GM19240 (cell line): Measurements from ENCODE around the gene ANGPTL1.

Experiments
- DNase-seq: peaks from one replicate; pipeline ENCODE4 v3.0.0; 2011; ENCODE audit warnings: low spot score; ENCODE audit not compliant: insufficient read length

ANGPTL1 gene

GRCh38 chr1:178870944-178871343 lies at the start of gene ANGPTL1:
Gene ANGPTL1, minus strand, starts transcription at chr1:178871077. Its CDS starts 5,301 bp downstream, at chr1:178865776.
- DNase-seq: no peak

- DNase-seq: no peak
These were observed 48.7 kb upstream of the ANGPTL1 start for GRCh38 chr1:178919581-178919980.

DNA sequence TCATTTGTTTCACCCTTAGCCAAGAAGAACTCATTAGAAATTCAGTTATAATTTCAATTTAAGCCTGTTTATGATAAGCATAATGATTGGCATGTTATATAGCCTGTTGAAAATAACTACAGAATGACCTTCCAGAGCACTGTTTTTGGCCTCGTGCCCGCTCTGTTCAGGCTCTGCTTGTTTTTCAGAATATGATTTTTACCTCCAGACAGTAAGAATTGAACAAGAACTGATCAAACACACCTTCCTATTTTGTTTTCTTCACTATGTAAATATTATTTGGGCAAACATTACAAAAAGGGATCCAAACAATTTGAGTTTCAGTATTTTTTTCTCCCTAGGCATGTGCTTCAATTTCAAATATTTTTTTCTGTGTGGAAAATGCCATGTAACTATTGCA lies 48.1 kb upstream of the ANGPTL1 start:
- no peak for DNase-seq

DNA sequence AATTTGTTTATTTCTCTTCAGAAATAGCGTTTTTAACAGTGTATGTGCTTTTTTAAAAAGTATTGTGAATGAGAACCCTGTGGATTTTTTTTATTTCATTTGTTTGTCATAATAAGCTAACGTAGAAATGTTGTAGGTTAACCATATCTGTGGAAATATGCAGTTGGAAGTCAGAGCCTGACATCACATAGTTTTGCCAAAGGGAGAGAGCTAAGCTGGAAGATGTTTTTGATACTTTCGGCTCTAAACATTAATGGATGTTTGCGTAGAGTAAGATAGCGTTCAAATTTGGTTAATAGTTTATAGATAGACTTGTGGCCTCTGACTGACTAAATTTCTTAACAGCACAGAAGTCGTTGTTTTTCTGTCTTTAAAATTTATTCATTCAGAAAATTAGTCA lies 47.4 kb upstream of the ANGPTL1 start:
- DNase-seq: no peak

DNA sequence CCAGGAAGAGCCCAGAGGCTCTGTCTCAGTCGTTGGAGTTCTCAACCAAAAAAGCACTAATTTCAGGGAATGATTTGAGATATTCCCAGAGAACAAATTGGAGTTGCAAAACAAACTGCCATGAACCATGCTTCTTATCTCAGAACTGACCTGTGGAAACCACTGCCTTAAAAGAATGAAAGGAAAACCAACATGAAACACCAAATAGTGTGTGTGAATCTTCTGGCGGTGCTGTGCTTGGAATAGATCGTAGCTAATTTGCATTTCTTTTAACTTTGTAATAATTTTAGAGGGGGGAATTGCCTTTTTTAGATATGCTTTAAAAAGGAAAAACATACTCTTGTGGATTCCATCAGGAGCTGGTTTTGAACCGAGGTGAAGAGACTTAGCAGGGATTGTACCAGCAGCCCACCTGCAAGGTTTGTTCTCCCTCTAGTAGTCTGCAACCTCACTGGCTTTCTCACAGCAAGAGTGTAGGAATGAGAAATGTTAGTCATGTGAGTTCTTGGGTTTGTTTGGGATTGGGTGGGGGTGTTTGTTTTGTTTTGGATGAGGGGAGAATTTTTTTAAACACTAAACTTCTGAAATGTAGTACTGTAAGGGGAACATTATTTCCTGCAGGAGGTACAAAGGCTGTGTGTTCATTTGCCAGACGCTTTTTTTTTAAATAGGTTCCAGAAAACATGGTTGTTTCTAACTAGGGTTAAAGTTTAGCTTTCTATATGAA lies 45.7 kb upstream of the ANGPTL1 start:
- DNase-seq: no peak

GRCh38 chr1:178912597-178912996 lies 41.7 kb upstream of the ANGPTL1 start:
- no peak for DNase-seq

GRCh38 chr1:178910023-178910422 lies 39.1 kb upstream of the ANGPTL1 start:
- DNase-seq: no peak

- DNase-seq: no peak
These were observed 37.5 kb upstream of the ANGPTL1 start for GRCh38 chr1:178908358-178908757.

DNA sequence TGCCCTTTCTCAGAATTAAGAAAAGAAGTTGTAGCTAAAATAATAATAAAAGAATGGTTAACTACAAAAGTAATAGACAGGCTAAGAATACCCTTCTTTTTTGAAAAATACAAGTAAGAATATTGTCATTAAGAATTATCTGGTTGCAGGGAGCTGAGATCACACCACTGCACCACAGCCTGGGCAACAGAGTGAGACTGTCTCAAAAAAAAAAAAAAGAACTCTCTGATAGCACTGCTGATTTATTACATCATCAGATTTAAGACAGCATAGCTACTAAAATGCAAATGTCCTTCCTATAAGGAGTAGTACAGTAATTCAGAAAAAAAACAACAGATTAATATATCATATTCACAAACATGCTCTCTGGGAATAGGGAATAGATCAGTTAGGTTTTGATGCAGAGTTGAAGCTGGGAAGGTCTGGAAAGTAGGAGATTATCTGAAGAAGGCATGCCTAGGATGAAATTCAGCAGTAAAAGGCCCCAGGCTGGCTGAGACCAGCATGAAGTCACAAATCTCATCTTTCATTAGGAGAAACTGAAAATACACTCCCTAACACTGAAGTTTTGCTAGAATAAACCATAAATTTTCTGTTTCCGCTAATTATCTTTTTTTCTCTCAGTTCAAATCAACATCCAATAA lies 30.7 kb upstream of the ANGPTL1 start:
- no peak for DNase-seq

DNA sequence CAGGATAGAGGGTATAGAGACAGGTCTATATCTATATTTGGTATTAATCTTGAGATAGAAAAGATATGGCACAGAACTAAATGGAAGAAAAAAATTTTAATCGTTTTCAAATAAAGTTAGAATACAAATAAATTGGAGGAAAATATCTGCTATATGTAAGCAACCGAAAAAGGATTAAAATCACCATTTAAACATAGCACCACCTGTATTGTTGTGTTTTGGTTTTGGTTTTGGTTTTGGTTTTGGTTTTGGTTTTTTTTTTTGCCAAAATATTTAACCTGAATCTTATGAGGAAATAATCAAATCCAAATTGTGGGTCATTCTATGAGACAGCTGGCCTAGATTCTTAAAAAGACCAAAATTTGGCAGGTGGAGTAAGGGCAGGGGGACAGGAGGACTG lies 28.5 kb upstream of the ANGPTL1 start:
- DNase-seq: no peak

DNA sequence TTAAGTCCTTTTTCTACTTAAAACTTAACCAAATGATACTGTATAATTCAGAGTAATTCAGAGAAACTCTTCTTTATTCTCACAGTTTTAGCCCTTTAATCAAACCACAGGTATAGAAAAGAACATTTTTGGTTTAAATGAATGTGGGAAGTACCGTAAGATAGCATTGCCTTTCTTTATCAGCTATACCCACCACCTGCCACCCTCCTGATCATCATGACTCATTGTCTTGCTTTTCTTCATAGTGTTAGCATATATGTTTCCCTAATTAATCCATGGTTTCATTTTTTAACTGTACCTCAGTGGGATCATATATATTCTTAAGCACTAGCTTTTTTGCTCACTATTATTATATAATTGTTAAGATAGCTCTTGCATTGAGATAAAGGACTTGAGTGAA lies 27.5 kb upstream of the ANGPTL1 start:
- no peak for DNase-seq

DNA sequence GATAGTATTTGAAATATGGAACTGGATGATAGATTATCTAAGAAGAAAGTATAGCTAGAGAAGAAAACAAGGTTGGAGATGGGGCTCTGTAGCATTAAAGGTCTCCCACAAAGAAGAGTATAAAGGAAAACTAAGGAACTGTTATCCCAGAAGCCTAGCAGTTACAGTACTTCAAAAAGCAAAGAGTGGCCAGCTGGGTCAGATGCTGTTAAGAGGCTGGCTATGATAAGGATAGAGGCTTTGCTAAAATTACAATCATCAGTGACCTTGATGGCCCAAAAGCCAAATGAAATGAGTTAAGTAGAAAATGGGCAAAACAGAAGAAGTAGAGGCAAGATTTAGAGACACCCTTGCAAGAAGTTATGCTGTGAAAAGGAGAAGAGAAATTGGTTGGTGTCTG lies 25.1 kb upstream of the ANGPTL1 start:
- DNase-seq: no peak

- no peak for DNase-seq
These were observed 15.7 kb upstream of the ANGPTL1 start for GRCh38 chr1:178886551-178886950.

GRCh38 chr1:178885869-178886268 lies 15.0 kb upstream of the ANGPTL1 start:
- DNase-seq: no peak

DNA sequence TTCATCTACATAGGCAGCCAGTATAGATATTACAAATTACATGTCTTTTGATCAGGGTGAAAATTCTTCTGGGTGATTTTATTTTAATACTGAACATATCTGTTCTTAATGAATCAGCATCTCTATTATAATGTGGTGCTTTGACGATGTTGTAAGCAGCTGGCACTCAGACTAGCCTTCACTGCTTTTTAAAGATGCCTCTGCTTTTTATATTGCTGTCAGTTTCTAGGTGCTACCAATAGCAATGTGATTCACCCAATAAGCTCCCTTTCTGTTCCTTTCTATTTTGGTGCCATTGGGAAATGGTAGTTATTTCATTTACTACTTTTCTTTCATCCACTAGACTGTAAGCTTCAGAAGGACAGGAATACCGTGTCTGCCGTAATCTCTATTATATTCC lies 11.1 kb upstream of the ANGPTL1 start:
- DNase-seq: no peak

DNA sequence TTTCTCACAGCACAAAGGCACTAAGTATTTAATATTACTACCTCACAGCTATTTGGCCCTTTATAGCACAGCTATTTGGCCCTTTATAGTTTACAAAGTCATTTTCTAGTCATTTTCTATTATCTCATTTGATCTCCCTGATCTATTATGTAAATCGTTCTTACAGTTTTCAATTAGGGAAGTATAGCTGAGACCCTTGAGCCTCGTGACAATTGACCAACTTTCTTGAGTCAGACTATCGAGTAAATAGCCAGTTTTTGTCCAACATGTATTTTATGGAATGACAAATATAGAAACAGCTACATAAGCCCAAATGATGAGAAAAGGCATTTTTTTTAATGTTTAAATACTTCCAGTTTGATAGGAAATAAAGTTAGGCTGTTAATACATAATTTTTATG lies 7.0 kb upstream of the ANGPTL1 start:
- DNase-seq: no peak

- no peak for DNase-seq
These were observed 5.1 kb upstream of the ANGPTL1 start for GRCh38 chr1:178875936-178876335.

DNA sequence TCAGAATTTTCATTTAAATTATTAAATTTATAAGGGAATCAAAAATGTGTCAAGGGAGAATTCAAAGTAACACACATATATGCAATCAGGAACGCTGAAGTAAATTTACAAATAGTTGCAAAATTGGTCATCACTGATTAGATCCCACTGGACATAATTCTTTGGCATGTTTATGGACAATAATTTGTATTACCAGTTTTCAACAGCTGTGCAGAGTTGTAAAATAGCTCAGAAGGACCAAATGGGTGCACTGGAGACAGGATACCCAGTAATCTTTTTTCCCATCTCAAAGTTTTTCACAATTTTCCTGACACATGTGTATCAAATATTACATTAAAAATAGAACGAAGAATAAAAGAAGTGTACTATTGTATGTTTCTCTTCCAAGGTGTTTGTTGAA lies 4.1 kb upstream of the ANGPTL1 start:
- no peak for DNase-seq

GRCh38 chr1:178871551-178872320 lies 859 bp upstream of the ANGPTL1 start:
- DNase-seq: no peak

- no peak for DNase-seq
These were observed 656 bp downstream of the ANGPTL1 start for GRCh38 chr1:178870221-178870620.

GRCh38 chr1:178869119-178869697 lies 1.7 kb downstream of the ANGPTL1 start:
- no peak for DNase-seq

- DNase-seq: no peak
These were observed 2.2 kb downstream of the ANGPTL1 start for GRCh38 chr1:178868706-178869105.
